Naive thymus-derived CD4-positive, alpha-beta T cell (primary cell): ENCODE measurements around the gene DDC. TPM values are rescaled to one million over a fixed set of nuclear protein-coding genes. Genes with fewer than 3 reads are reported as not detected.

Experiments
- ATAC-seq: fragments of 150-1000 bp; cut with Tn5 transposase; 2 replicates; pipeline ENCODE4 v1.10.0; 2021; ENCODE audit warnings: mild to moderate bottlenecking, moderate library complexity
- CTCF ChIA-PET: fragments of 350-600 bp; sonication (Branson Sonifier 250); formaldehyde crosslinking; loops from one replicate; lab custom pipeline; 2021; ENCODE audit warnings: antibody characterized with exemption; lab: Charles Lee
- POLR2A ChIA-PET: fragments of 350-600 bp; sonication (Branson Sonifier 250); formaldehyde crosslinking; loops from one replicate; lab custom pipeline; 2021; ENCODE audit warnings: antibody characterized with exemption, inconsistent platforms; lab: Charles Lee
- DNase-seq, 9 donors: peaks; one replicate each; pipeline versions ENCODE4 v3.0.0 to v3.0.0-alpha.2; 2020 to 2022; ENCODE audit warnings: mixed read lengths in 1 of 9
- H3K27ac ChIP-seq: one replicate; pipeline ENCODE4 v1.7.0; 2013; ENCODE audit warnings: mild to moderate bottlenecking, low read depth, low read length, moderate library complexity
- H3K27me3 ChIP-seq, 2 donors: one replicate each; pipeline ENCODE4 v1.7.0; 2013; ENCODE audit warnings: low read length in 2 of 2, mild to moderate bottlenecking in 2 of 2, moderate library complexity in 2 of 2; ENCODE audit not compliant: control insufficient read depth in 2 of 2, insufficient read depth in 2 of 2
- H3K36me3 ChIP-seq, 3 experiments: 1 replicate in 2 of 3; 2 replicates in 1 of 3; pipeline ENCODE4 v1.7.0; 2013; ENCODE audit warnings: low read length in 3 of 3, mild to moderate bottlenecking in 3 of 3, moderate library complexity in 1 of 3; ENCODE audit not compliant: insufficient read depth in 3 of 3, control insufficient read depth in 2 of 3
- H3K4me1 ChIP-seq, 2 donors: one replicate each; pipeline ENCODE4 v1.7.0; 2013; ENCODE audit warnings: low read length in 2 of 2, mild to moderate bottlenecking in 2 of 2, moderate library complexity in 1 of 2; ENCODE audit not compliant: control insufficient read depth in 2 of 2, insufficient read depth in 2 of 2
- H3K4me3 ChIP-seq: 2 replicates; pipeline ENCODE4 v1.7.0; 2013; ENCODE audit warnings: mild to moderate bottlenecking, low read length
- H3K9me3 ChIP-seq, 3 experiments: 1 replicate in 2 of 3; 2 replicates in 1 of 3; pipeline ENCODE4 v1.7.0; 2013; ENCODE audit warnings: low read length in 3 of 3; ENCODE audit not compliant: control insufficient read depth in 2 of 3
- H3K27ac Mint-ChIP-seq, 9 donors: one replicate each; pipeline ENCODE4 v1.8.0; 2020 to 2022; ENCODE audit warnings: mixed read lengths in 9 of 9, mild to moderate bottlenecking in 8 of 9, moderate library complexity in 5 of 9, inconsistent platforms in 2 of 9
- H3K27me3 Mint-ChIP-seq, 5 donors: one replicate each; pipeline ENCODE4 v1.8.0; 2021 to 2022; ENCODE audit warnings: mixed read lengths in 5 of 5, mild to moderate bottlenecking in 1 of 5
- H3K36me3 Mint-ChIP-seq, 5 donors: one replicate each; pipeline ENCODE4 v1.8.0; 2020 to 2022; ENCODE audit warnings: mixed read lengths in 5 of 5, mild to moderate bottlenecking in 3 of 5, inconsistent platforms in 1 of 5
- H3K4me1 Mint-ChIP-seq, 7 donors: one replicate each; pipeline ENCODE4 v1.8.0; 2020 to 2022; ENCODE audit warnings: mixed read lengths in 7 of 7, mild to moderate bottlenecking in 3 of 7, inconsistent platforms in 1 of 7
- H3K4me3 Mint-ChIP-seq, 10 donors: one replicate each; pipeline ENCODE4 v1.8.0; 2020 to 2022; ENCODE audit warnings: mild to moderate bottlenecking in 10 of 10, mixed read lengths in 10 of 10, moderate library complexity in 6 of 10, inconsistent platforms in 2 of 10
- H3K9me3 Mint-ChIP-seq, 11 donors: one replicate each; pipeline ENCODE4 v1.8.0; 2020 to 2022; ENCODE audit warnings: mixed read lengths in 11 of 11, mild to moderate bottlenecking in 4 of 11, inconsistent platforms in 1 of 11, moderate library complexity in 1 of 11
- intact Hi-C, 2 donors: fragments of 100-400 bp; cut with micrococcal nuclease; formaldehyde crosslinking; loops; one replicate each; pipeline ENCODE4 v1.15.1; 2023
- polyA plus RNA-seq, 2 donors: library from polyadenylated mRNA; unstranded; fragments of 300-500 nt; fragmentation: Illumina TruSeq; gene quantifications; one replicate each; pipeline ENCODE4 v1.2.3, GENCODE V29; 2021
- total RNA-seq, 6 experiments: library from RNA in 5 of 6; stranded (reverse) in 5 of 6; gene quantifications; 1 replicate in 5 of 6; 2 replicates in 1 of 6; pipeline ENCODE4 v1.2.3 and lab custom pipeline; 2021 to 2026

Gene DDC
- total and polyA plus RNA-seq, 7 experiments from 2014 or later: not detected

DNA sequence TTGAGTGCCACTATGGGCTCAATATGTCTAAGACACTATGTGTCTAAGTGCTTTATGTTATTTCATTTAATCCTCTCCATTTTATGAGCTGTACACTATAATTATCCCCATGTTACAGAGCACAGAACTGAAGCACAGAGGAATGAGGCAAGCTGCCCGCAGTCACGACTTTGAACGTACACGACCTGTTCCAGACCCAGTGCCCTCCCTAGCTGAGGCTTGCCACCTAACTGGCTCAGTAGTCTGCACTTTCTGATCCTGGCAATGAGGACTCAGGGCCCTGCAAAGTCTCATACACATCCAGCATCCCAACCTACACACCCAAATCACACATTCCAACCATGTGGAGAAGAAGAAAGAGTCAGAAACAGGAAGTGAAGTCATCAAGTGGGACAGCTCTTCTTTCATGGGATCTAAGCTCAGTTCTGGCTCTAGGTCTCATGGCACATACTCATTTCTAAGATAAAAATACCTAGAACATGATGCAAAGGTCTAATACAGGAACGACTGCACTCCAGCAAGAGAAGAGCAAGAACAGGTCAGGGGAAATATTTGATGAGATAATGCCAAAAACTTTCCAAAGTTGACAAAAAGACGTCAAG lies 42.4 kb upstream of the DDC start:
- no peak overlapping the region for H3K4me3 ChIP-seq
- ChIA-PET POLR2A (interaction anchor here (1.0 to 1.4 kb wide), 2 partner anchors 8 to 9 kb away, joined by 3 to 6 read pairs; no protein-coding TSS in a partner anchor), CTCF (interaction anchor here (1.1 kb wide), 1 partner anchor 10 kb away, joined by 4 read pairs; no protein-coding TSS in a partner anchor)
- peak overlapping the region in 6 of 9 donors; percentile 7 to 75 (median 37) for H3K27ac Mint-ChIP-seq
- H3K27me3 ChIP-seq: no peaks in the 10 kb centered on the region
- H3K4me1 ChIP-seq: peaks cover 14 to 41% of the 10 kb centered on the region in 2 donors
- peaks cover 25 to 45% (median 33%) of the 10 kb centered on the region in 7 donors for H3K4me1 Mint-ChIP-seq
- no peak overlapping the region for H3K27ac ChIP-seq
- peak overlapping the region in 7 of 10 donors; percentile 18 to 67 (median 36) for H3K4me3 Mint-ChIP-seq
- DNase-seq: no peak
- H3K9me3 ChIP-seq: no peaks in the 10 kb centered on the region
- H3K36me3 ChIP-seq: peaks cover 0 to 28% (median 0%) of the 10 kb centered on the region in 3 experiments
- H3K9me3 Mint-ChIP-seq: peaks cover 0 to 14% (median 5%) of the 10 kb centered on the region in 11 donors
- H3K36me3 Mint-ChIP-seq: peaks cover 0 to 18% (median 15%) of the 10 kb centered on the region in 5 donors
- peaks cover 0 to 27% (median 0%) of the 10 kb centered on the region in 5 donors for H3K27me3 Mint-ChIP-seq
- intact Hi-C loops: no loop called here
- no peak for ATAC-seq

DNA sequence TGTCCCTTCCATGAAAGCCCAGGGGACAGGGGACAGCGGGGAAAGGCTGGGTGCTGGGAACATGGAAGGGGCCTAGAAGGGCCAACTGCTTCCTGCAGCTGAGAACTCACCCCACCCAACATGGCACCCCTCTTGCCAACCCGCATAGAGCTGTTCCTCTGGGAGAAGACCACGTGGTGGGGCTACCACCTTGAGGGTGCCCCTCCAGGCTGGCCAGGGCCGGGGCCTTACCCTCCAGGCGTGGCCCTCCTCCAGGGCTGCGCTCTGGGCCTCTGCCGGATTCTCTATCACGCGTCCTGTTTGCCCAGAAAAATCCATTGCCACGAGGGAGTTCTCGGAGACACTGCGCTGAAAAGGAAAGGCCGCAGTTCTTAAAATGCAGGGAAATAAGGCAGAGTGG lies 39.9 kb upstream of the DDC start:
- H3K36me3 ChIP-seq: peaks cover 0 to 23% (median 0%) of the 10 kb centered on the region in 3 experiments
- peaks cover under 1 to 25% of the 10 kb centered on the region in 2 donors for H3K4me1 ChIP-seq
- no peaks in the 10 kb centered on the region for H3K27me3 ChIP-seq
- intact Hi-C loops: no loop called here
- peaks cover 0 to 18% (median 14%) of the 10 kb centered on the region in 5 donors for H3K36me3 Mint-ChIP-seq
- POLR2A ChIA-PET: no interaction called here
- no peak overlapping the region for H3K27ac Mint-ChIP-seq
- peaks cover 14 to 27% (median 20%) of the 10 kb centered on the region in 7 donors for H3K4me1 Mint-ChIP-seq
- H3K4me3 ChIP-seq: no peak overlapping the region
- H3K4me3 Mint-ChIP-seq: no peak overlapping the region
- no peaks in the 10 kb centered on the region for H3K9me3 ChIP-seq
- peaks cover 0 to 14% (median 5%) of the 10 kb centered on the region in 11 donors for H3K9me3 Mint-ChIP-seq
- DNase-seq: no peak
- no peak overlapping the region for H3K27ac ChIP-seq
- no peak for ATAC-seq
- CTCF ChIA-PET: no interaction called here
- peaks cover 0 to 30% (median 0%) of the 10 kb centered on the region in 5 donors for H3K27me3 Mint-ChIP-seq

DNA sequence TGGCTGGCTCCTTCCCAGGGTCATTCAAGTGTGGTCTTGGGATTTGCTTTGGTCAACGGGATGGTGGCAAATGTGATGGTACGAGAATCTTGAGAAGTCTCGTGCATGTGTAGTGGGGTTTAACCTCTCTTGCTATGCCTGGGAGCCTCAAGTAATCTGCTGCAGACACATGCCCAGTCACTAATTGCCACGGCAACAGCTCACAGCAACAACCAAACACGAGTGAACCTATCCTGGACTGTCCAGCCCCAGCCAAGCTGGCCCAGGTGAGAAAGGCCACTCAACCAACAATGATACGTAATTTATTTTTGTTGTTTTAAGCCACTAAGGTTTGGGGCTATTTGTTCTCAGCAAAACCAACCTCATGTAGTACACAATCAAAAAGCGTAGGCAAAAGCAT lies 38.1 kb upstream of the DDC start:
- Histone ChIP-seq H3K4me1 (peaks cover 0 to 8% of the 10 kb centered on the region in 2 donors), H3K27ac (no peak overlapping the region), H3K36me3 (peaks cover 0 to 23% (median 0%) of the 10 kb centered on the region in 3 experiments), H3K4me3 (no peak overlapping the region), H3K27me3 (no peaks in the 10 kb centered on the region), H3K9me3 (no peaks in the 10 kb centered on the region)
- intact Hi-C loops: no loop called here
- Mint-ChIP-seq H3K27me3 (peaks cover 0 to 30% (median 0%) of the 10 kb centered on the region in 5 donors), H3K36me3 (peaks cover 0 to 18% (median 14%) of the 10 kb centered on the region in 5 donors), H3K27ac (peak overlapping the region in 1 of 9 donors; percentile 21), H3K4me1 (peaks cover 8 to 21% (median 9%) of the 10 kb centered on the region in 7 donors), H3K4me3 (no peak overlapping the region), H3K9me3 (peaks cover 0 to 12% (median 3%) of the 10 kb centered on the region in 11 donors)
- CTCF ChIA-PET: no interaction called here
- ATAC-seq (no peak), DNase-seq (no peak)
- POLR2A ChIA-PET: no interaction called here

DNA sequence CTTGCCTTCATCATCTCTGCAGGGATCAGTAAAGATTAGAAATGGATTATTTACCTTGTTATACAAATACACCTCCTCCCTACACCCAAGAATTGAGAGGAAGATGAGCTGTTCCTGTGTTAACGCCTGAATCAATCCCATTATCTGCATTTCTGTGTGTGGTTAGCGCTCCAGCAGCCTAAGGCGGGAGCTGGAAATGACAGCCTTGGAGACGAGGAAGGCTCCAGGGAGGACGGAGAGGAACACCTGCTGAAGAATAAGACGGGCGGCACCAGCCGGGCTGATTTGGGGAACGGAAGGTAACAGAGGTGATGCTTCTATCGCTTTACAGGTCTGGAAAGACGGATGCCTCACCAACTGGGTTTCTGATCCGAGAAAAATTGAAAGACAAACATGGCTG lies 34.2 kb upstream of the DDC start:
- H3K27me3 ChIP-seq: no peaks in the 10 kb centered on the region
- ChIA-PET POLR2A (interaction anchor here (1.7 kb wide), 1 partner anchor 8 kb away, joined by 6 read pairs; no protein-coding TSS in a partner anchor), CTCF (no interaction called here)
- no peak overlapping the region for H3K27ac ChIP-seq
- no peaks in the 10 kb centered on the region for H3K9me3 Mint-ChIP-seq
- H3K4me3 ChIP-seq: no peak overlapping the region
- intact Hi-C loops: loop anchor here in 1 of 2 donors (10.0 kb wide), 1 partner anchor 65 kb away; no protein-coding TSS in a partner anchor
- peaks cover 0 to 22% (median 0%) of the 10 kb centered on the region in 5 donors for H3K27me3 Mint-ChIP-seq
- no peak for ATAC-seq
- no peaks in the 10 kb centered on the region for H3K4me1 ChIP-seq
- H3K4me1 Mint-ChIP-seq: peaks cover 0 to 28% (median 0%) of the 10 kb centered on the region in 7 donors
- no peak overlapping the region for H3K27ac Mint-ChIP-seq
- H3K36me3 ChIP-seq: peaks cover 0 to 5% (median 0%) of the 10 kb centered on the region in 3 experiments
- no peak overlapping the region for H3K4me3 Mint-ChIP-seq
- no peak for DNase-seq
- no peaks in the 10 kb centered on the region for H3K9me3 ChIP-seq
- peaks cover 0 to 11% (median 0%) of the 10 kb centered on the region in 5 donors for H3K36me3 Mint-ChIP-seq

DNA sequence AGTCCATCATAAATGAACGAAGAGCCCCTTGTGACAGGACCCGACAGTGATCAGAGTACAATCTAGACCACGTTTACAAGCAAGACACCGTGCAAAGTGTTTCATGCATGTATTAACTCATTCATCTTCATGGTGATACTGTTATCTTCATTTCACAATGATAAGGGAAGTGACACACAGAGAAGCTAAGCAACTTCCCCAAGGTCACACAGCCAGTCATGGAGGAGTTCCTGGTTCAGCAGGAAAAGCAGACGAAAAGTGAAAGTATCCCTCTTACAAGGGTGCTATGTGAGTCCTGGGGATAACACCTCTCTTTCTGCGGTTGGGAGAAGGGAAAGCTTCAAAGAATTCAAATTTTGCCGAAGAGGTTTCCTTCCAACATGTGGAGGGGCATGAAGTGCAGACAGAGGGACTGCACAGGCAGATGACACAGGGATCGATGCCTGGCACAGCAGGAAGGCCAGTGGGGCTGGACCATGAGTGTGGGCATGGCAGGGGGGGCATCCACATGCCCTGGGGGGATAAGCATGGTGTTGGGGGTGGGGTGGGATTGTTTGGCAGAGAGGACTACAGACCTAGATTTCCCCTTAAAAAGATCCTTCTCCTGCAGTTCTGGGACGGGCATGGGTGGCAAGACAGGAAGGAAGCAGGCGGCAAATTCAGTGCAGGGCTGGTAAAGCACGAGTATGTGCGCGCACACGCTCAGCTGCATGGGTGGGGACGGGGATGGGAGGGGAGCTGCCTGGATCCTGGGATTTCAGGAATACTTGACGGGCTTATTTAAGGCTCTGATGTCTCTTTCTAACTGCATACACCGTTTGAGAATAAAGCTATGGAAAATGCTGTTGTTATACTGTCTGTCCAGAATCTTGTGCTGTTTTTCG lies 33.5 kb upstream of the DDC start:
- POLR2A ChIA-PET: interaction anchor here (1.7 kb wide), 1 partner anchor 9 kb away, joined by 6 read pairs; no protein-coding TSS in a partner anchor
- intact Hi-C loops: loop anchor here in 1 of 2 donors (10.0 kb wide), 1 partner anchor 64 kb away; no protein-coding TSS in a partner anchor
- CTCF ChIA-PET: interaction anchor here (1.7 kb wide), 1 partner anchor 35 kb away, joined by 4 read pairs; no protein-coding TSS in a partner anchor
- Mint-ChIP-seq H3K27me3 (peaks cover 0 to 22% (median 0%) of the 10 kb centered on the region in 5 donors), H3K4me3 (no peak overlapping the region), H3K4me1 (peaks cover 0 to 32% (median 0%) of the 10 kb centered on the region in 7 donors), H3K36me3 (peaks cover 0 to 11% (median 0%) of the 10 kb centered on the region in 5 donors), H3K9me3 (no peaks in the 10 kb centered on the region), H3K27ac (no peak overlapping the region)
- DNase-seq (no peak), ATAC-seq (no peak)
- no peak overlapping the region for H3K4me3 ChIP-seq
- no peaks in the 10 kb centered on the region for H3K4me1 ChIP-seq
- H3K27ac ChIP-seq: no peak overlapping the region
- H3K27me3 ChIP-seq: no peaks in the 10 kb centered on the region
- H3K36me3 ChIP-seq: no peaks in the 10 kb centered on the region
- H3K9me3 ChIP-seq: no peaks in the 10 kb centered on the region

DNA sequence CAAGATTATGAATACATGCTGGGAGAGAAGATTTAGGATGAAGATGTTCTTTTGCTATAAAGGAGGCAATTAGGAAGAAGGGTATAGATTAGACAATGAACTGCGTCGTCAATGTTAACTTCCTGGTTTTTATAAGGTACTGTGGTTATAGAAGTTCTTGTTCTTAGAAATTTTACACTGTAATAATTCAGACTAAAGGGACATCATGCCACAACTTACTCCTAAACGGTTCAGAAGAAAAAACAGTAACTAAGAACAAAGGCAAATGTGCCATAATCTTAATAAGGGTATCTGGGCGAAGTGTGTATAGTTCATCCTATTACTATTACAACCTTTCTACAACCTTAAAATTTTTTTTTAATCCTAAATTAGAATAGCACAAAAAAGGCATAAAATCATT lies 31.3 kb upstream of the DDC start:
- H3K4me1 ChIP-seq: no peaks in the 10 kb centered on the region
- no peaks in the 10 kb centered on the region for H3K27me3 ChIP-seq
- intact Hi-C loops: loop anchor here in 1 of 2 donors (10.0 kb wide), 1 partner anchor 62 kb away; no protein-coding TSS in a partner anchor
- DNase-seq: no peak
- H3K9me3 ChIP-seq: no peaks in the 10 kb centered on the region
- H3K36me3 Mint-ChIP-seq: peaks cover 0 to 16% (median 4%) of the 10 kb centered on the region in 5 donors
- peaks cover 0 to 32% (median 0%) of the 10 kb centered on the region in 7 donors for H3K4me1 Mint-ChIP-seq
- no peak for ATAC-seq
- H3K27me3 Mint-ChIP-seq: peaks cover 0 to 14% (median 0%) of the 10 kb centered on the region in 5 donors
- ChIA-PET POLR2A (no interaction called here), CTCF (interaction anchor here (1.1 to 1.4 kb wide), 2 partner anchors 11 to 19 kb away, joined by 4 to 7 read pairs; no protein-coding TSS in a partner anchor)
- peaks cover 0 to 6% (median 0%) of the 10 kb centered on the region in 3 experiments for H3K36me3 ChIP-seq
- H3K27ac Mint-ChIP-seq: peak overlapping the region in 1 of 9 donors; percentile 28
- H3K9me3 Mint-ChIP-seq: no peaks in the 10 kb centered on the region
- no peak overlapping the region for H3K27ac ChIP-seq
- H3K4me3 ChIP-seq: no peak overlapping the region
- no peak overlapping the region for H3K4me3 Mint-ChIP-seq
